AG04450 (cell line): ENCODE measurements around the gene PRG2. TPM values are rescaled to one million over a fixed set of nuclear protein-coding genes. Genes with fewer than 3 reads are reported as not detected.

Source experiments
- CTCF ChIA-PET: fragments of 300-600, 350-600 bp; formaldehyde crosslinking; extraction: SDS; loops from one replicate; lab custom pipeline; 2022; ENCODE audit warnings: antibody characterized with exemption, inconsistent platforms; lab: Charles Lee
- POLR2A ChIA-PET: fragments of 350-600 bp; formaldehyde crosslinking; extraction: SDS; loops from one replicate; lab custom pipeline; 2021; ENCODE audit warnings: antibody characterized with exemption, inconsistent platforms; lab: Yijun Ruan, JAX
- DNase-seq: peaks from one replicate; pipeline ENCODE4 v3.0.0-alpha.2; 2011; ENCODE audit warnings: low read depth, low spot score
- H3K27ac ChIP-seq: one replicate; pipeline ENCODE4 v1.5.1; 2012; ENCODE audit warnings: low read depth, low read length, control low read depth
- H3K27me3 ChIP-seq: one replicate; pipeline ENCODE4 v1.6.0; 2012; ENCODE audit warnings: low read length; ENCODE audit not compliant: control insufficient read depth, insufficient read depth
- H3K4me3 ChIP-seq: 2 replicates; pipeline ENCODE4 v1.5.1; 2011; ENCODE audit warnings: mild to moderate bottlenecking, low read depth, low read length, control low read depth
- H3K9me3 ChIP-seq: 2 replicates; pipeline ENCODE4 v1.5.1; 2012; ENCODE audit warnings: low read length; ENCODE audit not compliant: control insufficient read depth, insufficient read depth
- polyA plus RNA-seq: library from polyadenylated mRNA; depleted of rRNA; stranded (reverse); fragments of >200 nt; gene quantifications from 2 replicates; pipeline ENCODE4 v1.2.3, GENCODE V29; 2011
- TF ChIP-seq, protein P1 (sequence below): IDR thresholded peaks from 2 replicates; pipeline ENCODE4 v1.5.1; 2011; ENCODE audit warnings: low read depth, low read length, control low read depth, inconsistent platforms

PRG2 gene
- polyA plus RNA-seq, 1 experiment: not detected

DNA sequence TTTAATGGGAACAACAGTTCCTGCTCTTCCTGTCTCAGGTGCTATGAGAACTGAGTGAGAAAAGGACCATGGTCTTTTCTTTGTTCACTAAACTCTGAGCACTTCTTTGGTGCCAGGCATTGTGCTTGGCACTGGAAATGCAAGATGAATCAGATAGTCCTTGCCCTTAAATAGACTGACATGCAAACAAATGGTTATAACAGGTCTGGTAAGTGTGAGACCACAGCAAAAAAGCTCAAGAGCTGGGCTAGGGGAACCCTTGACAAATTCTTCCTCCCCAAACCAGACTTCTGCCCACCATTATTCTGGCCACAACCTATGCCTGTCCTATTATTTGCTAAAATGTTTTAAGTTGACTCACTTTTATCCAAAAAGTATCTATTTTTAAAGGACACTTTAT lies 31.4 kb upstream of the PRG2 start:
- H3K27ac ChIP-seq: no peak overlapping the region
- H3K9me3 ChIP-seq: no peaks in the 10 kb centered on the region
- TF ChIP-seq, protein P1, sequence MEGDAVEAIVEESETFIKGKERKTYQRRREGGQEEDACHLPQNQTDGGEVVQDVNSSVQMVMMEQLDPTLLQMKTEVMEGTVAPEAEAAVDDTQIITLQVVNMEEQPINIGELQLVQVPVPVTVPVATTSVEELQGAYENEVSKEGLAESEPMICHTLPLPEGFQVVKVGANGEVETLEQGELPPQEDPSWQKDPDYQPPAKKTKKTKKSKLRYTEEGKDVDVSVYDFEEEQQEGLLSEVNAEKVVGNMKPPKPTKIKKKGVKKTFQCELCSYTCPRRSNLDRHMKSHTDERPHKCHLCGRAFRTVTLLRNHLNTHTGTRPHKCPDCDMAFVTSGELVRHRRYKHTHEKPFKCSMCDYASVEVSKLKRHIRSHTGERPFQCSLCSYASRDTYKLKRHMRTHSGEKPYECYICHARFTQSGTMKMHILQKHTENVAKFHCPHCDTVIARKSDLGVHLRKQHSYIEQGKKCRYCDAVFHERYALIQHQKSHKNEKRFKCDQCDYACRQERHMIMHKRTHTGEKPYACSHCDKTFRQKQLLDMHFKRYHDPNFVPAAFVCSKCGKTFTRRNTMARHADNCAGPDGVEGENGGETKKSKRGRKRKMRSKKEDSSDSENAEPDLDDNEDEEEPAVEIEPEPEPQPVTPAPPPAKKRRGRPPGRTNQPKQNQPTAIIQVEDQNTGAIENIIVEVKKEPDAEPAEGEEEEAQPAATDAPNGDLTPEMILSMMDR: no peak
- DNase-seq: no peak
- no peak overlapping the region for H3K4me3 ChIP-seq
- H3K27me3 ChIP-seq: no peaks in the 10 kb centered on the region
- ChIA-PET POLR2A (no interaction called here), CTCF (no interaction called here)

DNA sequence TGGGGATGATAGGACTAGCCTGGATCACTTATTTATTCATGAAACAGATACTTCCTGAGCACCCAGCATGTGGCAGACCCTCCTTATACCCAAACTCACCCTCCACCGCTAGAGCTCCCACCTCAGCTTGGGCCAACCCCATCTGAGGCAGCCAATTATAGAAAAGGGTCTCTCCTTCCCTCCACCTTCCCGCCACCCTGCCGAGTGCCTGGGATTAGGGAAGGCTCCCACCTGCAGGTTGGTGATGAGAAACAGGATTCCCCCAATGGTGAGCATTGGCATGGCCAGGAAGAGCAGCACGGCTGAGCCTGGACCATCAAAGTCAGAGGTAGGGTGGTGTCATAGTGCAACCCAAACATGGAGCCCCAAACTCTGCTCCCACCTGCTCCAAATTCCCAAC lies 30.6 kb upstream of the PRG2 start:
- POLR2A ChIA-PET: no interaction called here
- H3K27ac ChIP-seq: no peak overlapping the region
- CTCF ChIA-PET: interaction anchor here (1.4 kb wide), 1 partner anchor 39 kb away, joined by 3 read pairs; the partner anchor contains the start of gene RTN4RL2

DNA sequence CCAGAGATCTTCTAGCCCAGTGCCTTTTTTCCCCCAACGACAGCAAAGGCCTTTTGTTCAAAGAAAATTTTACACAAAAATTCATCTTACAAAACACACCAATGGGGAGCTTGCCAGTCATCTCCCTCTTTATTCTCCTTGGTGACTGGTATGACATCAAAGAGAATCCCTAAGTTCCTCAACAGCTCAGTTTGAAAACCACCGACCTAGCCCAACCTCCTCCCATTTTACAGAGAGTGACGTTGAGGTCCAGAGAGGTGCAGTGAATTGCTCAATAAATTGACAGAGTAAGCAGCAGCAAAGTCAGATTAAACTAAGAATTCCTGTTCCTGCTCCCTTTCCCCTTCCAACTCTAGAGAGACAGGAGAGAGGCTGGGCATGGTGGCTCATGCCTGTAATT lies 28.7 kb upstream of the PRG2 start:
- no peaks in the 10 kb centered on the region for H3K27me3 ChIP-seq
- CTCF ChIA-PET: no interaction called here
- DNase-seq: no peak
- TF ChIP-seq, protein P1: no peak
- H3K9me3 ChIP-seq: no peaks in the 10 kb centered on the region
- POLR2A ChIA-PET: interaction anchor here (0.6 kb wide), 1 partner anchor 29 kb away, joined by 8 read pairs; no protein-coding TSS in a partner anchor
- no peak overlapping the region for H3K27ac ChIP-seq
- no peak overlapping the region for H3K4me3 ChIP-seq

More for the DNA sequence above, 30.6 kb upstream of the PRG2 start:
- Histone ChIP-seq H3K9me3 (no peaks in the 10 kb centered on the region), H3K4me3 (no peak overlapping the region), H3K27me3 (no peaks in the 10 kb centered on the region)
- DNase-seq: no peak
- TF ChIP-seq, protein P1: no peak

DNA sequence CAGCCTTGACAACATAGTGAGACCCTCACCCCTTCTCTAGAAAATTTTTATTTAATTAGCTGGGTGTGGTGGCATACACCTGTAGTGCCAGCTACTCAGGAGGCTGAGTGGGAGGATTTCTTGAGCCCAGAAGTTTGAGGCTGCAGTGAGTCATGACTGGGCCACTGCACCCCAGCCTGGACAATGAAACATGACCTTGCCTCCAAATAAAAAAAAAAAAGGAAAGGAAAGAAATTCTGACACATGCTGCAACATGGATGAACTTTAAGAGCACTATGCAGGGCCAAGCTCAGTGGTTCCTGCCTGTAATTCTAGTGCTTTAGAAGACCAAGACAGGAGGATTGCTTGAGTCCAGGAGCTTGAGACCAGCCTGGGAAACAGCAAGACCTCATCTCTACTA lies 27.7 kb upstream of the PRG2 start:
- ChIA-PET POLR2A (no interaction called here), CTCF (no interaction called here)
- Histone ChIP-seq H3K27me3 (no peaks in the 10 kb centered on the region), H3K9me3 (no peaks in the 10 kb centered on the region), H3K4me3 (no peak overlapping the region), H3K27ac (no peak overlapping the region)
- no peak for DNase-seq
- TF ChIP-seq, protein P1: no peak

DNA sequence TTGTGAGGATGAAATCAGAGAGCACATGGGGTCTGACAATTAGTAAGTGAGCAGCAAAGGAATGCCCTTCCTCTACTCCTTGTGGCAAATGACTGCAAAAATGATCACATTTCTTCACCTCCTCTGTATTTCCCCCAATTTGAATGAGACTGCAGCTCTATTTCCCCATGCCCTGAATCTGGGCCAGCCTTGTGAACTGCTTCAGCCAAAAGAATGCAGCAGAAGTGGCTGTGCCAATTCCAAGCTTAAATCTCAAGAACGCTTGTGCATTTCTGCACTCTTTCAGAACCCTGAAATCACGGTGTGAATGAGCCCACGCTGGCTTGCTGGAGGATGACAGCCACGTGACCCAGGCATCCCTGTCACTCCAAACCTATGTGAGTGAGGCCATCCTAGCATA lies 26.6 kb upstream of the PRG2 start:
- no peaks in the 10 kb centered on the region for H3K27me3 ChIP-seq
- no peak overlapping the region for H3K4me3 ChIP-seq
- DNase-seq: no peak
- ChIA-PET CTCF (interaction anchor here (1.5 kb wide), 1 partner anchor 76 kb away, joined by 3 read pairs; no protein-coding TSS in a partner anchor), POLR2A (interaction anchor here (0.6 kb wide), 1 partner anchor 42 kb away, joined by 6 read pairs; no protein-coding TSS in a partner anchor)
- H3K9me3 ChIP-seq: no peaks in the 10 kb centered on the region
- peak overlapping the region; percentile 11 for H3K27ac ChIP-seq
- TF ChIP-seq, protein P1: no peak
